SU-DHL-6 (cell line): ENCODE data around the gene CLPSL2.

Experiments used
- CTCF ChIP-seq: fragments of 200-600 bp; sonication (generic); IDR thresholded peaks from one replicate; pipeline ENCODE4 v1.5.1; 2017; ENCODE audit warnings: antibody characterized with exemption, mild to moderate bottlenecking, low read length, moderate library complexity; ENCODE audit not compliant: insufficient read depth, poor library complexity, severe bottlenecking
- EZH2phosphoT487 ChIP-seq: fragments of 200-600 bp; sonication (generic), shearing (Covaris generic); conservative IDR thresholded peaks from 2 replicates; pipeline ENCODE4 v1.6.1; 2018; ENCODE audit warnings: mild to moderate bottlenecking, antibody characterized with exemption, low read length, moderate library complexity, mixed read lengths

GRCh38 chr6:35804996-35805736 is 28.8 kb downstream of the CLPSL2 start, which contains the start of gene LHFPL5:
- TF ChIP-seq EZH2phosphoT487 (no peak), CTCF (no peak)
